Ovary (tissue), 9 donors: ENCODE measurements around the gene CILP2. TPM values are rescaled to one million over a fixed set of nuclear protein-coding genes. Genes with fewer than 3 reads are reported as not detected.

Experiments
- DNase-seq, 5 donors: peaks; one replicate each; pipeline ENCODE4 v3.0.0-alpha.2; 2019 to 2020
- H3K27ac ChIP-seq, 2 donors: fragments of 200-600 bp; one replicate each; pipeline versions ENCODE4 v1.5.1 to v1.8.0; 2019 to 2022
- H3K27me3 ChIP-seq: fragments of 200-600 bp; one replicate; pipeline ENCODE4 v1.8.0; 2022
- H3K36me3 ChIP-seq: fragments of 200-600 bp; sonication (generic); one replicate; pipeline ENCODE4 v1.5.1; 2019
- H3K4me1 ChIP-seq: one replicate; pipeline ENCODE4 v1.8.1; 2013; ENCODE audit warnings: mild to moderate bottlenecking, moderate library complexity; ENCODE audit not compliant: insufficient read depth
- H3K4me3 ChIP-seq: fragments of 200-600 bp; sonication (generic); one replicate; pipeline ENCODE4 v1.5.1; 2017
- H3K9me3 ChIP-seq, 2 donors: fragments of 200-600 bp in 1 of 2; sonication (generic) in 1 of 2; one replicate each; pipeline versions ENCODE4 v1.5.1 to v1.8.1; 2013 to 2019; ENCODE audit warnings: mild to moderate bottlenecking in 1 of 2, moderate library complexity in 1 of 2
- CTCF ChIP-seq, 3 donors: fragments of 450-650 bp in 2 of 3; fragments of 200-600 bp in 1 of 3; IDR thresholded peaks; one replicate each; pipeline versions ENCODE4 v1.5.1 to v1.8.0; 2016 to 2022; ENCODE audit warnings: antibody characterized with exemption in 3 of 3, mild to moderate bottlenecking in 1 of 3
- EP300 ChIP-seq: sonication (generic); formaldehyde crosslinking; IDR thresholded peaks from one replicate; pipeline ENCODE4 v1.6.1; 2017; ENCODE audit warnings: antibody characterized with exemption
- POLR2A ChIP-seq: fragments of 450-650 bp; IDR thresholded peaks from one replicate; pipeline ENCODE4 v1.6.1; 2017; ENCODE audit warnings: antibody characterized with exemption, mild to moderate bottlenecking, moderate library complexity
- WGBS, 3 donors: extraction: QIAGEN DNeasy Blood & Tissue Kit in 1 of 3; methylation state at CpG; one replicate each; pipeline versions ENCODE4 v1.1.5 to v1.1.7; 2013 to 2017; 5-methylcytosine and 5-hydroxymethylcytosine counted together
- intact Hi-C, 4 donors: fragments of 100-400 bp; cut with DNase I; formaldehyde crosslinking; loops; one replicate each; pipeline versions ENCODE4 v1.11.0 to v1.15.1; 2022 to 2023
- polyA plus RNA-seq, 2 donors: library from polyadenylated mRNA; stranded (reverse); fragments of 200-250 nt in 1 of 2; fragments of 350-450 nt in 1 of 2; fragmentation: Illumina TruSeq in 1 of 2; extraction: RNeasy Lipid Tissue Mini Kit (QIAGEN cat#74804) in 1 of 2; gene quantifications; one replicate each; pipeline ENCODE4 v1.2.3, GENCODE V29; 2013 to 2014
- total RNA-seq, 7 donors: library from RNA; depleted of rRNA in 2 of 7; stranded (reverse); fragments of >200 nt in 2 of 7; fragmentation: NEBNext Ultra II Directional in 3 of 7; extraction: Animal tissue kit (Norgen Biotek cat#: 25700) in 3 of 7; gene quantifications; one replicate each; pipeline versions ENCODE4 v1.1.0 to v1.2.4, GENCODE V29; 2016 to 2023
- donor health status: DM: no; HTN: no; CAD: no; lungs with moderate emphysema.
- donor health status: DM: no; HTN: no; CAD: no.
- donor health status: Bipolar disorder and iron deficiency.
- donor health status: DM: yes; HTN: yes; CAD: no.
- donor health status: DM: no; HTN: no; CAD: no.
- donor health status: DM: yes; HTN: yes; CAD: no.

Gene CILP2
- total and polyA plus RNA-seq, 9 donors = 0.28 to 9.7 (median 1.0) TPM

GRCh38 chr19:19515642-19516519 is 22.2 kb upstream of the CILP2 start, which contains the start of gene NDUFA13:
Gene NDUFA13 (plus strand): TSS chr19:19516225. CDS start chr19:19516239, 14 bp downstream.
- H3K27me3 ChIP-seq = no peaks in the 10 kb centered on the region
- WGBS, 3 donors = 4 to 9% (median 4%) methylated on average over 55 to 61 of the region's 61 CpGs
- intact Hi-C loops = no loop called here
- H3K4me3 ChIP-seq = peak within 1 kb of the TSS; percentile 52
- H3K9me3 ChIP-seq = no peaks in the 10 kb centered on the region
- peak; percentile 89 to 97 (median 95) for DNase-seq
- peak in 2 of 3 donors; percentile 10 to 12 for TF ChIP-seq CTCF (IDR thresholded peaks at IDR 0.05)
- TF ChIP-seq EP300 = no peak
- TF ChIP-seq POLR2A = peak; percentile 70
- H3K27ac ChIP-seq = peak within 1 kb of the TSS in 1 of 2 donors; percentile 34
- H3K36me3 ChIP-seq = no peaks in the 10 kb centered on the region
- peaks cover 7% of the 10 kb centered on the region for H3K4me1 ChIP-seq

- Histone ChIP-seq H3K4me3 (no peak overlapping the region), H3K27ac (no peak overlapping the region), H3K36me3 (no peaks in the 10 kb centered on the region), H3K4me1 (peaks cover 7% of the 10 kb centered on the region), H3K9me3 (no peaks in the 10 kb centered on the region), H3K27me3 (no peaks in the 10 kb centered on the region)
- peak in 1 of 5 donors; percentile 19 for DNase-seq
- TF ChIP-seq EP300 (no peak), CTCF (IDR thresholded peaks at IDR 0.05) (no peak), POLR2A (no peak)
- intact Hi-C loops = no loop called here
- WGBS, 3 donors = 71 to 79% (median 76%) methylated on average over 10 of the region's 10 CpGs
These were observed 20.8 kb upstream of the CILP2 start for GRCh38 chr19:19517235-19517619.

- TF ChIP-seq CTCF (IDR thresholded peaks at IDR 0.05) (no peak), POLR2A (no peak), EP300 (no peak)
- WGBS, 3 donors = 70 to 74% (median 71%) methylated on average over 6 of the region's 6 CpGs
- no peaks in the 10 kb centered on the region for H3K36me3 ChIP-seq
These were observed 17.1 kb upstream of the CILP2 start for GRCh38 chr19:19520989-19521388.

GRCh38 chr19:19523177-19523576 is 14.9 kb upstream of the CILP2 start:
- Histone ChIP-seq H3K27ac (no peak overlapping the region), H3K9me3 (no peaks in the 10 kb centered on the region), H3K27me3 (no peaks in the 10 kb centered on the region), H3K4me1 (no peaks in the 10 kb centered on the region), H3K4me3 (no peak overlapping the region), H3K36me3 (no peaks in the 10 kb centered on the region)
- TF ChIP-seq EP300 = no peak
- TF ChIP-seq CTCF (IDR thresholded peaks at IDR 0.05) = no peak
- TF ChIP-seq POLR2A = no peak
- intact Hi-C loops = no loop called here
- no peak for DNase-seq
- WGBS, 3 donors = 82 to 86% (median 83%) methylated on average over 3 of the region's 3 CpGs

More at GRCh38 chr19:19520989-19521388, 17.1 kb upstream of the CILP2 start:
- Histone ChIP-seq H3K9me3 (no peaks in the 10 kb centered on the region), H3K4me3 (no peak overlapping the region), H3K27me3 (no peaks in the 10 kb centered on the region), H3K27ac (no peak overlapping the region), H3K4me1 (peaks cover 2% of the 10 kb centered on the region)
- no peak for DNase-seq
- intact Hi-C loops = no loop called here
